ENCODE measurements around the gene RBM6.

The RBM6 gene

GRCh38 chr3:50090984-50091383, 151.0 kb downstream of the RBM6 start:
- no peak for DNase-seq (ENCODE audit: low read depth, low spot score)
- H3K9me3 ChIP-seq (ENCODE audit: insufficient read depth, low read length): peaks cover 7% of the 10 kb centered on the region; the same call in 1 of the 2 replicates
- no peak overlapping the region for H3K9ac ChIP-seq (ENCODE audit: insufficient read length, low read depth)
- H3K4me3 ChIP-seq (ENCODE audit: insufficient read length, low read depth): no peak overlapping the region
- TF ChIP-seq ZNF274 (IDR thresholded peaks at IDR 0.05; ENCODE audit: low read depth, low read length) (no peak), YY1 (IDR thresholded peaks at IDR 0.05; ENCODE audit: insufficient read depth, insufficient read length) (no peak), SUZ12 (IDR thresholded peaks at IDR 0.05; ENCODE audit: extremely low read depth, insufficient read depth, insufficient read length) (no peak)
- H3K27me3 ChIP-seq (ENCODE audit: insufficient read depth, insufficient read length): no peaks in the 10 kb centered on the region
- H3K36me3 ChIP-seq (ENCODE audit: insufficient read depth, insufficient read length, low read length): peaks cover 61% of the 10 kb centered on the region
- peaks cover 6% of the 10 kb centered on the region for H3K4me1 ChIP-seq (ENCODE audit: insufficient read depth, insufficient read length)

GRCh38 chr3:50095352-50095998, 155.5 kb downstream of the RBM6 start:
- Histone ChIP-seq H3K4me3 (ENCODE audit: insufficient read length, low read depth) (no peak overlapping the region), H3K4me1 (ENCODE audit: insufficient read depth, insufficient read length) (peaks cover 6% of the 10 kb centered on the region), H3K36me3 (ENCODE audit: insufficient read depth, insufficient read length, low read length) (peaks cover 98% of the 10 kb centered on the region), H3K27me3 (ENCODE audit: insufficient read depth, insufficient read length) (no peaks in the 10 kb centered on the region), H3K9me3 (ENCODE audit: insufficient read depth, low read length) (no peaks in the 10 kb centered on the region), H3K9ac (ENCODE audit: insufficient read length, low read depth) (no peak overlapping the region)
- DNase-seq (ENCODE audit: low read depth, low spot score): no peak
- TF ChIP-seq ZNF274 (IDR thresholded peaks at IDR 0.05; ENCODE audit: low read depth, low read length) (no peak), YY1 (IDR thresholded peaks at IDR 0.05; ENCODE audit: insufficient read depth, insufficient read length) (no peak), SUZ12 (IDR thresholded peaks at IDR 0.05; ENCODE audit: extremely low read depth, insufficient read depth, insufficient read length) (no peak)

GRCh38 chr3:50100386-50100785, 160.4 kb downstream of the RBM6 start:
- Histone ChIP-seq H3K9ac (ENCODE audit: insufficient read length, low read depth) (no peak overlapping the region), H3K27me3 (ENCODE audit: insufficient read depth, insufficient read length) (no peaks in the 10 kb centered on the region), H3K4me3 (ENCODE audit: insufficient read length, low read depth) (no peak overlapping the region), H3K9me3 (ENCODE audit: insufficient read depth, low read length) (no peaks in the 10 kb centered on the region), H3K4me1 (ENCODE audit: insufficient read depth, insufficient read length) (no peaks in the 10 kb centered on the region), H3K36me3 (ENCODE audit: insufficient read depth, insufficient read length, low read length) (peaks cover 98% of the 10 kb centered on the region)
- TF ChIP-seq SUZ12 (IDR thresholded peaks at IDR 0.05; ENCODE audit: extremely low read depth, insufficient read depth, insufficient read length) (no peak), YY1 (IDR thresholded peaks at IDR 0.05; ENCODE audit: insufficient read depth, insufficient read length) (no peak), ZNF274 (IDR thresholded peaks at IDR 0.05; ENCODE audit: low read depth, low read length) (no peak)
- DNase-seq (ENCODE audit: low read depth, low spot score): no peak

GRCh38 chr3:50100956-50101845, 161.3 kb downstream of the RBM6 start:
- Histone ChIP-seq H3K9me3 (ENCODE audit: insufficient read depth, low read length) (no peaks in the 10 kb centered on the region), H3K9ac (ENCODE audit: insufficient read length, low read depth) (no peak overlapping the region), H3K4me3 (ENCODE audit: insufficient read length, low read depth) (no peak overlapping the region), H3K27me3 (ENCODE audit: insufficient read depth, insufficient read length) (no peaks in the 10 kb centered on the region), H3K4me1 (ENCODE audit: insufficient read depth, insufficient read length) (no peaks in the 10 kb centered on the region), H3K36me3 (ENCODE audit: insufficient read depth, insufficient read length, low read length) (peaks cover 93% of the 10 kb centered on the region)
- DNase-seq (ENCODE audit: low read depth, low spot score): no peak
- TF ChIP-seq ZNF274 (IDR thresholded peaks at IDR 0.05; ENCODE audit: low read depth, low read length) (no peak), SUZ12 (IDR thresholded peaks at IDR 0.05; ENCODE audit: extremely low read depth, insufficient read depth, insufficient read length) (no peak), YY1 (IDR thresholded peaks at IDR 0.05; ENCODE audit: insufficient read depth, insufficient read length) (no peak)

- Histone ChIP-seq H3K9ac (ENCODE audit: insufficient read length, low read depth) (no peak overlapping the region), H3K4me3 (ENCODE audit: insufficient read length, low read depth) (no peak overlapping the region), H3K36me3 (ENCODE audit: insufficient read depth, insufficient read length, low read length) (peaks cover 93% of the 10 kb centered on the region), H3K4me1 (ENCODE audit: insufficient read depth, insufficient read length) (no peaks in the 10 kb centered on the region), H3K9me3 (ENCODE audit: insufficient read depth, low read length) (no peaks in the 10 kb centered on the region), H3K27me3 (ENCODE audit: insufficient read depth, insufficient read length) (no peaks in the 10 kb centered on the region)
- no peak for DNase-seq (ENCODE audit: low read depth, low spot score)
- no peak for TF ChIP-seq SUZ12 (IDR thresholded peaks at IDR 0.05; ENCODE audit: extremely low read depth, insufficient read depth, insufficient read length)
- TF ChIP-seq YY1 (IDR thresholded peaks at IDR 0.05; ENCODE audit: insufficient read depth, insufficient read length): no peak
- no peak for TF ChIP-seq ZNF274 (IDR thresholded peaks at IDR 0.05; ENCODE audit: low read depth, low read length)
Measured at GRCh38 chr3:50102558-50102957, 162.6 kb downstream of the RBM6 start.

- TF ChIP-seq SUZ12 (IDR thresholded peaks at IDR 0.05; ENCODE audit: extremely low read depth, insufficient read depth, insufficient read length): no peak
- no peak for TF ChIP-seq YY1 (IDR thresholded peaks at IDR 0.05; ENCODE audit: insufficient read depth, insufficient read length)
- TF ChIP-seq ZNF274 (IDR thresholded peaks at IDR 0.05; ENCODE audit: low read depth, low read length): no peak
- Histone ChIP-seq H3K9ac (ENCODE audit: insufficient read length, low read depth) (no peak overlapping the region), H3K4me1 (ENCODE audit: insufficient read depth, insufficient read length) (no peaks in the 10 kb centered on the region), H3K4me3 (ENCODE audit: insufficient read length, low read depth) (no peak overlapping the region), H3K27me3 (ENCODE audit: insufficient read depth, insufficient read length) (no peaks in the 10 kb centered on the region), H3K36me3 (ENCODE audit: insufficient read depth, insufficient read length, low read length) (peaks cover 99% of the 10 kb centered on the region), H3K9me3 (ENCODE audit: insufficient read depth, low read length) (no peaks in the 10 kb centered on the region)
- no peak for DNase-seq (ENCODE audit: low read depth, low spot score)
Measured at GRCh38 chr3:50111757-50112156, 171.8 kb downstream of the RBM6 start.

GRCh38 chr3:50112462-50112861, 172.5 kb downstream of the RBM6 start:
- Histone ChIP-seq H3K9ac (ENCODE audit: insufficient read length, low read depth) (no peak overlapping the region), H3K4me3 (ENCODE audit: insufficient read length, low read depth) (no peak overlapping the region), H3K4me1 (ENCODE audit: insufficient read depth, insufficient read length) (no peaks in the 10 kb centered on the region), H3K27me3 (ENCODE audit: insufficient read depth, insufficient read length) (no peaks in the 10 kb centered on the region), H3K36me3 (ENCODE audit: insufficient read depth, insufficient read length, low read length) (peaks cover 99% of the 10 kb centered on the region), H3K9me3 (ENCODE audit: insufficient read depth, low read length) (no peaks in the 10 kb centered on the region)
- no peak for TF ChIP-seq ZNF274 (IDR thresholded peaks at IDR 0.05; ENCODE audit: low read depth, low read length)
- TF ChIP-seq SUZ12 (IDR thresholded peaks at IDR 0.05; ENCODE audit: extremely low read depth, insufficient read depth, insufficient read length): no peak
- TF ChIP-seq YY1 (IDR thresholded peaks at IDR 0.05; ENCODE audit: insufficient read depth, insufficient read length): no peak
- DNase-seq (ENCODE audit: low read depth, low spot score): no peak

Data from NT2/D1 (cell line).